Kasumi-1 (cell line): Measurements from ENCODE around the gene PSG7.
A peak's percentile ranks its signal among the peaks of the same experiment; 100 is the strongest.
"Not testable (repeated sequence)": the region's sequence is repeated elsewhere in the genome, so short reads cannot be mapped to it uniquely, and the experiment has no call there.

Source experiments
- DNase-seq, 2 experiments: peaks; one replicate each; lab custom pipeline; 2025; lab: John Stamatoyannopoulos, UW

The PSG7 gene

DNA sequence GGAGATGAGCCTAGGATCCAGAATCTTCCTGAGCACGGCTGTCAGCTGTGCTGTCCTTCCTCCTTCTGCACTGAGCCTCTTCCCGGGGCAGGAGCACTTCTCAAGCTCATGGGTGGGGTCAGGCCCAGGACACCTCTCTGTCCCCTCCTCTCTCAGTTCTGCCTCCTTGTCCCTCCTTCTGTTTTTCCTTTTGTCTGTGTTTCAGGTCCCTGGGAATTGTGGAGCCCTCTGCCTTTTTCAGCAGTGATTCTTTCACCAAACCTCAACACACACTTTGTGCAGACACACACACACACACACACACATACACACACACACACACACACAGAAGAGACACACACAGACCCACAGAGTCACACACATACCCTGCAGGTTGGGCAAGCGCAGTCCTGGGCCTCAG, at the start of gene PSG7:
PSG7 (minus strand) TSS at position 101 of the 400 bp plus-strand sequence. CDS start 131 bp downstream, outside the sequence.
- DNase-seq: not testable (repeated sequence)

DNA sequence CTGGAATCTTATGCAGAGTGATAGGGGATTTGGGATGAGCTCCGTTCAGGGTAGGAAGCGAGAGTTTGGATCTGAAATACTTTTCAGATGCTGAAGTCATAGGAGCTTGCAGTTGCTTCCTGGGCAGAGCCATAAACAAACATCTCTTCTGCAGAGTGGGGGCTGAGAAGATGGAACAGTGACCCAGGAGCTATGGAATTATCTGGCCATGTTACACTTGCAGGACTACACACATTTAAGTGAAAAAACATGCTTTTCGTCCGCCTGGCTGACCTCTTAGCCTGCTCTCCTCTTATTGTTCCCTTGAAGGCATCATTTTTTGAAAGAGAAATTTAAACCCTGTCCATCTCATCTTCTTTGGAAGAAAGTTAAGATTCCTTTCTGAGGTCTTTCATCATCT, 48.6 kb upstream of the PSG7 start:
- DNase-seq: no peak

DNA sequence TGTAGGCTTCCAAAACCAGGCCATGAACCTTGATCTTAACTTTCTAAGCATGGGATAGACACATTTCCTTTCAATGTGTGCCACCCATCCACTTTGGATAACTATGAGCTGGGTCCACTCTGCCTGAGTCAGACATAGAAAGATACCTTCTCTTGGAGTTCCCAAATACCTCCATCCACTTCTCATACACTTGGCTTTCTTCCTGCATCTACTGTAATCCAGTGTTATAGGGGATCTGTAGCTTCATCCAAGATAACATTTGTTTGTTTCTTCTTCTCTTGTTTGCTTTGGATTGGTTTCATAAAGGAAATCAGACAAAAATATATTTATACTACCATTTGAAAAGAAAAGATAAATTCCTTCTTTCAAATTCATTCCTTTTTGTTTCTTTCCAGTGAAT, 45.1 kb upstream of the PSG7 start:
- DNase-seq: not testable (repeated sequence)

DNA sequence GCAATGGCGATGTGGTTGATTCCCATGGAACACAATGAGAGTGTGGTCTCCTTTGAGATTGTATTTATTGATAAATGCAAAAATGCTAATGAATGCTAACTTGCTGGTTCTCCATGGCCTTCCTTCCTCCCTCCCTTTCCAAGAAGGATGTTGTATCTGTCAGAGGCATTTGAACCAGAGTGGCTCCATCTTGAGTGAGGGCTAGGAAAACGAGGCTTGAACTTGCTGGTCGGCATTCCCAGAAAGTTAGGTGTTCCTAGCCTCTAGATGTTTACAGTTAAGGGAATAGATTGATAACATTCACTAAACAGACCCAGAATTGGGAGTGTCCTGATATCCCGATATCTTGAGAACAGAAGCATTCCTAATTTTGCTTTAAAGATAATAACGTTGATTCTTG, 34.4 kb upstream of the PSG7 start:
- DNase-seq: not testable (repeated sequence)

DNA sequence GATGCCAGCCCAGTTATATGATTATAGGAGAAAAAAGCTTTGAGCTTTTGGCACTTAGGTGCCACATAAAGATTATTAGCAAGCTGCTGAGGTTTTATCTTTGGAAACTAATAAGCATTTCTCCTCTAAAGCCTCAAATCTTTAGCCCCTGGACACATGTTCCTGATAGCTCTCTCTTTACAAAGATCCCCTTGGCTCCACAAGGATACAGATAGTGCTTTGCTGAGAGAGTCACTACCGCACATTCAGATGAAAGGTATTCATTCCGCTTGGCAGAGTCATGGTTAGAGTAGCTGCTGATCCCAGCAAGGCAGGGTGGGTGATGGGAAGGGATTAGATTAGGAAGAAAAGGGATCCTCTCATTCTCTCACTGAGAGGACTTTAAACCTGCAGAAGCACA, 28.2 kb upstream of the PSG7 start:
- no peak for DNase-seq

DNA sequence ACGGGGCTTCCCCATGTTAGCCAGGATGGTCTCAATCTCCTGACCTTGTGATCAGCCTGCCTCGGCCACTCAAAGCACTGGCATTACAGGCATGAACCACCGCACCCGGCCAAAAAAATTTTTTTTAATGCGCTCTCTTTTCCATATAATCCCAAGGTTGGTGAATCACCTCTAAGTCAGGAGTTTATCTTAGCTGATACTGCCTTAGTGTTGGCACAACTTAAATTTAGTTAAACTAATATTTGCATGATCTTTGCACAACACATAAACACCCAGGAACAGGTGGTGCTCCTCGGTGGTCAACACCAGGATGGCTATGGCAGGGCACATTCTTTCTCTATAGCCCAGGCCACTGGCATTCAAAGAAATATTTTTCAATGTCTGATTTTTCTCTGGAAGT, 24.1 kb upstream of the PSG7 start:
- DNase-seq: no peak

DNA sequence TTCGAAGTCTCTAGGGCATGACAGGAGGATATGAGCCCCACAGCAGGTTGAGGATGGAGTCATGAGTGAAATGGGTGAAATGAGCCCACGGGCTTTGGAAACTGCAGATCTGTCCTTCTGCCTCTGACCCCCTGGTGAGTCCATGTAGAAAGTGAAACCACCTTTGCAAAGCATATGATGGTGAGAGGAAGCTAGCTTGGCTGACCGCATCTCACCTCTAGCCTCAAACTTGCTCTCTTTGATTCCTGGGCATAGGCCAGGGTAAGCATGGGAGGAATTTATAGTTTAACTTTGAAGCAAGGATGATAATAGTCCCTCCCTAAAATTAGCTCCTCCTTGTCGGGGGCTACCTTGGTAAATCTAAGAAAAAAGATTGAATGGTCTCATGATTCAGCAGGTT, 15.1 kb upstream of the PSG7 start:
- not testable (repeated sequence) for DNase-seq

DNA sequence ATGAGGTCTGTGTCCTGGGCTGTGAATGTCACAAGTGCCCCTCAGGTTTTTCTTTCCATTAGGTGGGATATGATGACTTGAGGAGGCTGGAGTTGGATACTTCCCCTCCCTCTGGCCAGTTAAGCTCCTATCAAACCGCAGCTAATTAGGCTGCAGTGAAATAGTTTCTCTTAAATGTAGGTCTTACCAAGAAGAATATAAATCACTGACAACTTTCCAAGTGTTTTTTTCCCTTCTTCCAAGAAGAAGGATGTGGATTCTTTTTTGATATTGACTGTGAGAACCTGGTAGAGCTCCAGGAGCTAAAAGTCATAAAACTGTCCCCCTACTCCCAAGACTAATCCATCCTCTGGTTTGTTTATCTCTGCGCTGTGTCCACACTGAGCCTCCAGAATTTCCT, 14.5 kb upstream of the PSG7 start:
- not testable (repeated sequence) for DNase-seq

DNA sequence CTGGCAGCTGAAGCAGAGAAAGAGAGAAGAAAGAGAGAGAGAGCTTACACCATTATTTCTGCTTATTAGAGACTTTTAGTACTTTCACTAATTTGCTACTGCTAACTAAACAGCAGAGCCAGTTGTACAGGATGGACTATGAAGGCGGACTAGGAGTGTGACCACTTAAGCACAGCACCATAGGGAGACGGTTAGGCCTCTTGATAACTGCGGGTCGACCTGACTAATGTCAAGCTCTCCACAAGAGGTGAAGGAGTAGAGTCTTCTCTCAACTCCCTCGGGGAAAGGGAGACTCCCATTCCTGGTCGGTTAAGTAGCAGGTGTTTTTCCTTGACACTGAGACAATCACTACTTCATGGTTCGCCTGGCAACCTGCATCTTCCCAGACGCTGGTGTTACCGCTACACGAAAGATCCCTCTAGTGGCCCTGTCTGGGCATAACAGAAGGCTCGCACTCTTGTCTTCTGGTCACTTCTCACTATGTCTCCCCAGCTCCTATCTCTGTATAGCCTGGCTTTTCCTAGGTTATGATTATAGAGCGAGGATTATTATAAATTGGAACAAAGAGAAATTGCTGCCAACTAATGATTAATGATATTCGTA, 5.3 kb upstream of the PSG7 start:
- no peak for DNase-seq

DNA sequence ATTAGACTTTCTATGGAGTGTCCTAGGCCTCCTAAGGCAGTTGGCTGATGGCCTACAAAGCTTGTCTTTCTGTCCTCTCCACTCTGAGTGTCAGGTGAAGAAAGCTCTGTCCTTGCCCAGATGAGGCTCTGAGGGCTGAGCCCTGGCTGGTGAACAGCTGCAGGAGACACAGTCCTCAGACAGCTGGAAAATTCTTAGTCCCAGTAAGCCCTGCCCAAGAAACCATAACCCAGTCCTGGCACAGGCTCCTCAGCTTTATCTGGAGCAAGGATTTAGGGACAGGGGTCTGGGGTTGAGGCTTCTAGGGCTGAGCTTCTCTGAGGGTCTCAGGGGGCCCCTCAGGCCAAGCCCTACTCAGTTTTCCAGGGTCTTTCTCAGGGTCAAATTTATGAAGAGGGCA, 2.3 kb downstream of the PSG7 start:
- DNase-seq: not testable (repeated sequence)

DNA sequence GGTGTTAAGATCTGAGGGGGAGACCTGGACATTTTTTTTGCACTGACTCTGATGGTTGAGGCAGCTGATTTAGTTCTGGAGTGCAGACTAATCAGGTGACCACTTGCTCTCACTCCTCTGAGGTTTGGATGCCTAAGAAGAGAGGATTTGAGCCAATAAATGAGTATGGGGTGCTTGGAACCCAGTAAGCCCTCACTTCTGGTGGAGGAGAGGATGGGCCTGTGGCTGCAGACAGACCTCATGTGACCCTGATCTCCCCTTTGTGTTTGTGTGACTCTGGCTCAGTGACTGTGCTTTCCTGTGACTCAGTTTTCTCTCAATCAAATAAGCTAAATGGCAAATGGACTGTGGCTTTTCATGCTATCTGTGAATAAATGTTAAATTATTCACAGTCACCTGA, 2.8 kb downstream of the PSG7 start:
- DNase-seq: not testable (repeated sequence)

DNA sequence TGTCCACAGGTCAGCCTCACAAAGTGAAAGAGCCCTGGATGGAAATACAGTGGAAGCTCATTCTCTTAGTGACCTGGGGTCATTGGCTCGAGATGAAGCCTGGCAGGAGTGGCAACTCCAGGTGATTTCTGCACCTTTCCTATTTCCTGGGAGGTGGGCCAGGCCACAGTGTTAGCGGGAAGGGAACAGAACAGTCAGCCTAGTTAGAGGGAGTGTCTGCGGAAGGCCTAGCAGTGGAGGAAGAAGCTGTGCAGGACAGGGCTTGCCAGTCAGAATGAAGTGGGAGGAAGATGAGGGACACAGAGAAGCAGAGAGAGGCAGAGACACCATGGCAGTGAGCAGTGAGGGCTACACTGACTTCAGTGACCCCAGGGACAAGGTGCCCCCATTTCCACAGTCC, 3.6 kb downstream of the PSG7 start:
- not testable (repeated sequence) for DNase-seq

DNA sequence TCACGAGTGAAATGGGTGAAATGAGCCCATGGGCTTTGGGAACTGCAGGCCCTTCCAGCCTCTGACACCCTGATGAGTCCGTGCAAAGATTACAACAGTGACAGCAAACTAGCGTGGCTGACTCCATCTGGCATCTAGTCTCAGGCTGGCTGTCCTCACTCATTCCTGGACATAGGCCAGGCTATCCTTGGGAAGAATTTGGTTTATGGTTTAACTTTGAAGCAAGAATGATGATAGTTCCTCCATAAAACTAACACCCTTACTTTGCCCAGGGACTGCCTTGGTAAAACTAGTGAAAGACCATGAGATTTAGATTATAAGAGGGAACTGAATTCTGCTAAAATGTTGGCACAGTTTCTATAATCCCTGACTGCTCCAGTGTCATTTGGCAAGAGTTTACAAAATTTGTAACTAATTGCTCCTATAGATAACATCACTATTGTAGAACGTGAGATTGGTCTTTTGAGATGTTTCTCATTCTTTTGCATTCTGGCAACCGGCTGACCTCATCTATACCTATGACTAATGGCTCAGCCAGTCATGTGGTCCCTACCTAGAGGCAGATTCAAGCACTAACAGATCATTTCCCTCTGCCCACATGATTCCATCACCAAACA, 4.4 kb downstream of the PSG7 start:
- DNase-seq: not testable (repeated sequence)

DNA sequence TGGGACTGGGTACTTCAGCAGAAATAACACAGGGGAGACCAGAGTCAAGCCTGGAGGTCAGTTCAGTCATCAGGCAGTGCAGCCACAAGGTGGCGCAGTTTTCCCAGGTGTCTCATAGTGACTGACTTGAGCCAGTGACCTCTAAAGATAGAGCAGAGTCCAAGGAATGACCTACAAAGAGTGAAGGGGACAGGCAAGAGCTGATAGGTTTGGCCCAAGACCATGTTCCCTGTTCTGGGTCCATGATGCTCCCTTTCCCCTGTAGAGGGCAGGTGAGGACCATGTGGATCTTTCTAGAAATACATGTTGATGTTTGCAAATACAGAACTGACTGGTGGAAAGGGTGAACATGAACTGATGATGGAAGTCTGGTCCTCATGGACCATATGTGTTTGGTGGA, 6.8 kb downstream of the PSG7 start:
- not testable (repeated sequence) for DNase-seq

DNA sequence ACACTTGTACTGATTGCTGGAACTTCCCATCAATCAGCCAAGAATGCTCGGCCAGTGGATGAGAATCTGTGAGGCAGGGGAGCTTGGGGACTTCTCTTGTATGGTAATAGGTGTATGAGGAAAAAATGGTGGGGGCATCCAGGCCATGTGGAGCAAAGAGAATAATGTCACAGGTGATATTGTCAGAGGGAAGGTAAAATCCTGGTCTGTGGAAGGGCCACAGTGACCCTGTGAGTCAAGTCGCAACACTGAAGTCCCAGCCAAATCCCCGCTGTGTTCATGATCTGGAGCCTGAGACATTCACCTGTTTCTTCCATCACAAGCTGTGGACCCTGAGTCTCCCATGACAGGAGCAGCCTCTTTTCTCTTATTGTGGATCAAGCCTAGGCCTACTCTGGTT, 8.1 kb downstream of the PSG7 start:
- no peak for DNase-seq

DNA sequence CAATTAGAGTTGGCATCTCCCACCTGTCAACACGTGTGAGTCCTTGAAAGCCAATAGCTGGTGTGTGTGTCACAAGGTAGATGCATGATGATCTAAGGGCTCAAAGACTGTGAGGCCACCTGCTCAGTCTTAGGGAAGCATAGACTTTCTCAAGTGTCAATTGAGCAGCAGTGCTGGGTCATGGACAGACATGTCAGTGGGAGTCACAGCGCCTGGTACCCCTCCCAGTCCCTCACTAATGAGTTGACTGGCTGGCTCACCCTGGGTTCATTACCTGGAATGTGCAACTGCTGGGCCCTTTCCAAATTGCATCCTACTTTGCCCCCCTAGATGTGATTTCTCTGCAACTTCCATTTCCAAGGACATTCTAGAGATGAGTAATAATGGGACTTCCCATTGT, 10.2 kb downstream of the PSG7 start:
- no peak for DNase-seq

DNA sequence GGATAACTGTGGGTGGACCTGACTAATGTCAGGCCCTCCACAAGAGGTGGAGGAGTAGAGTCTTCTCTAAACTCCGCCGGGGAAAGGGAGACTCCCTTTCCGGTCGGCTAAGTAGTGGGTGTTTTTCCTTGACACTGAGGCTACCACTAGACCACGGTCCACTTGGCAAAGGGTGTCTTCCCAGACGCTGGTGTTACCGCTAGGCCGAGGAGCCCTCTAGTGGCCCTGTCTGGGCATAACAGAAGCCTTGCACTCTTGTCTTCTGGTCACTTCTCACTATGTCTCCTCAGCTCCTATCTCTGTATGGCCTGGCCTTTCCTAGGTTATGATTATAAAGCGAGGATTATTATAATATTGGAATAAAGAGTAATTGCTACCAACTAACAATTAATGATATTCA, 13.9 kb downstream of the PSG7 start:
- peak in 1 of 2 experiments; percentile 15 for DNase-seq

DNA sequence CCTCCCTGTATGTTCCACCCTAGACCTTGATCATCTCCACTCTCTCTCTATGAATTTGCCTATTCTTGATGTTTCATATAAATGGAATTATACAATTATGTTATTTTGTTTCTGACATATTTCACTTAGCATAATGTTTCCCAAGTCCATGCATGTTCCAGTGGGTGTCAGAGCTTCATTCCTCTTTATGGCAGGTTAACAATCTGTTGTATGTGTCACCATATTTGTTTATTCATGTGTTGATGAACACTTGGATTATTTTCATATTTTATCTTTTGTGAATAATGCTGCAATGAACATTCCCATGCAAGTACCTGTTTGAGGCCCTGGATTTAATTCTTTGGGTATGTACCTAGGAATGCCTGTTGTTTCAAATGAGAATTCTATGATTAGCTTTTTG, 16.0 kb downstream of the PSG7 start:
- not testable (repeated sequence) for DNase-seq

DNA sequence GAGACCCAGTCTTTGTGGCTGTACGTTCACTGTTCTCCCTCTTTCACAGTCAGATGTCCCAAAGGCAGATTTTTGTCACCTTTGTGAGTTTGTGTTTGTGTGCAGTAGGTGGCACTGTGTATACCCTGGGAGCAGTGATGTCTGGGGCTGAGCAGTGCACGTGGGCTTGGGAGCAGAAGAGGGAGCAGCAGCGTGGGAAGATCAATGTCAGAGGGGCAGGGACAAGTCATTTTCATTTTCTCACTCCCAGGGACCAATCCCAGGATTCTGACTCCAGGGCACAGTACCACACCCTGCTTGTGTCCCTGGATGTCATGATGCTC, 17.3 kb downstream of the PSG7 start:
- DNase-seq: no peak

DNA sequence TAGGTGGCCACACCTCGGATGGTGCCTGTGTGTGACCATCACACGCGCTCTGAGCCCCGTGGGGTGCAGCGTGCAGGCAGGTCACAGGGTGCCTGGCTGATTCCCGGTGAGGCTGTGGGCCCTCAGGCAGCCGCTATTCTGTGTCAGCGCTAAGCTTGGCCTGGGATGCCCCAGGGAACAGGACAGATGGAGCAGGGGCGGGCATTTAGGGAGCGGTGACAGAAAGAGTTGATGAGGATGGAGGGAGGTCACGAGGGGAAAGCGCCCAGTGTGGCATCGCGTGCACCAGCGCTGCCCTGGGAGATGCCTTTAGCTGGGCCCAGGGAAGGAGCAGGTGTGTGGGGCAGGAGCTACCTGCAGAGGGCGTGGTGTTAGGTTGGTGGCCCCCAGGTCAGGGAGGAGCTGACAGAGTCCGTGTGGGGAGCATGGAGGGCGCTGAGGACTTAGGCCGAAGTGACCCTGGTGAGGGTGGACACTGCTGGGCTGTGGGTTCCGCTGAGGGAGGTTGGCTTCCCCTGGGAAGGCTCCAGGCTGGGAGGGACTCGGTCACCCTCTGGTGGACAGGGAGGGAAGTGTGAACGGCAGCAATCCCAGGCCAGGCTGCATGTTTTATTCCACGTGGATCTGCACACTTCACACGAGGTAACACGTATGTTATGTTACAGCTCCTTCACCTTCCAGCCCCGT, 17.8 kb downstream of the PSG7 start:
- not testable (repeated sequence) for DNase-seq

DNA sequence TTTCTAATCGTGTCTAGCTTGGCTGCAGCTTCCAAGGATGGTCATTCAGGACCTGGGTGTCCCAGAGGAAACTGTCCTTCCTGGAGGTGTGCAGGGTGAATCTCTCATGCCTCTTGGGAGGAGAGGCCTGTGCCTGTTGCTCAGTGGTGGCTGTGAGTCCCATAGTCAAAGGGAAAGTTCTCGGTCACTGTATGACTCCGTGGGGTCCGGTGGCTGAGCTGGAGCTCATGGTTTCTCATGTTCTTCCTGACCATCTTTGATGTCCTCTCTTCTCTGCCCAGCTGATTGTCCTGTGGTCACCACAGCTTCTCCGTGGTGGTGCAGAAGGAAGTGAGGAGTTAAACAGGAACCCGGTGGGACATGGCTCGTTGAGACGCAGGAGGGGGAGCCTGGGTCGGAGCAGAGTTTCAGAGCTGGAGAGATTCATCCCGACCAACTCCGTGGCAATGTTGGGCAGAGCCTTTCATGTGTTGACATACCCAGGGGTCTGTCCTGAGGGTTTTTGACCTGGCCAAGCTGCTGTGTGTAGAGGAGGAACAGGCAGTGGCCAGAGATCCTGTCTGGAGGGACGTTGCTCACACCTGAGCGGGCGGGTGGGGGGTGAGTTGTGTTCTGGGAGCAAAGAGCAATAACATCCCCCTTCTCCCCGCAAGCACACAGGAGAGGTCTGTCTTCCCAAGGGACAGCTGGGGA, 18.5 kb downstream of the PSG7 start:
- DNase-seq: not testable (repeated sequence)

DNA sequence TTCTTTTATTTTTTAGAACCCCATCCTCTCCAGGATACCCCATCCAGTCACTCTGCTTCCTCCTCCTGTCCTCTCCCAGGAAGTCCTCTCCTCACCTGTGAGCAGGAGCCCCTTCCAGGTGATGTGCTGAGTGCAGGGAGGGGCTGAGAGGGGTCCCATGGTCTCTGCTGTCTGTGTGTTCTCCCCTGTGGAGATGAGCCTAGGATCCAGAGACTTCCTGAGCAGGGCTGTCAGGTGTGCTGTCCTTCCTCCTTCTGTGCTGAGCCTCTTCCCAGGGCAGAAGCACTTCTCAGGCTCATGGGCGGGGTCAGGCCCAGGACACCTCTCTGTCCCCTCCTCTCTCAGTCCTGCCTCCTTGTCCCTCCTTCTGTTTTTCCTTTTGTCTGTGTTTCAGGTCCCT, 19.4 kb downstream of the PSG7 start, which contains the start of gene PSG6:
PSG6 (minus strand) TSS at position 261 of the 400 bp plus-strand sequence; CDS start at position 159, 102 bp downstream.
- not testable (repeated sequence) for DNase-seq

DNA sequence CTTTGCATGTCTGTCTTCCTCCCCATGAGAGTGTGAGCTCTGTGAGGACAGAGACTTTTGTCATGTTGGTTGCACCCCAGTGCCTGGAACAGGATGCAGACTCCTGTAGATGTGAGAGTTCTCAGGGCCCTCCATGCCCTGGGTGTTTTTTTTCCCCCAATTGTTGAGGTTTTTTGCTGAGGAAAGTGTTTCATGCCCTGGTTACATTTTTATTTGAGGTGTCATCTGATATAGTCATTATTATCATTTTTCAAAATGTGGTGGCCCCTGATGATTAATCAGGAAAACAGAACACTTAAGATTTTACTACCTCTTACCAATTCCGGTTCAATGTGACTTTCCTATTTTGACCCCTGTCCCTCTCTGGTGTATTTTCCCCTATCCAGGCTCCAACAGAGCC, 20.1 kb downstream of the PSG7 start:
- not testable (repeated sequence) for DNase-seq
